Embryonic facial prominence (tissue), 1 donor: Measurements from ENCODE around the gene LMNTD1.
A peak's percentile ranks its signal among the peaks of the same experiment; 100 is the strongest.
"Not testable (repeated sequence)": the region's sequence is repeated elsewhere in the genome, so short reads cannot be mapped to it uniquely, and the experiment has no call there.

Experiments
- DNase-seq: peaks from one replicate; pipeline ENCODE4 v3.0.0-alpha.2; 2016; ENCODE audit errors: extremely low spot score

LMNTD1 gene

DNA sequence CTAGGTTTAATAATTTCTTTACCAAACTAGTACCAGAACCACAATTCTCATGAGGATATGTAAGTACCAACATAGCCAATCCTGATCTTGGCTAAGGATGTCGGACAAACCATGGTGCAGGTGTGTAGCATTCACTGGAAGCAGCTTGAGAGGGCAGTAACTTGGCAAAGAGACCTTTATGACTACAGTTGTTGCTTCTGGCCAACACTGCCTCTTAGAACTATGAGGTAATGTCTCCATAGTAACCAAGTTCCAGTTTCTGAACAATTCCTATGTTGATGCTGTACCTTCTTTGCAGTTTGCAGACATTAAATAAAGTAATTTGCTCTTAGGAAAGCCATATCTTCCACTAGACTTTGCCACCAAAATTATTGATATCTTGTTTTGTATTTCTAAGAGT is at the start of gene LMNTD1:
TSS of gene LMNTD1 (minus strand) at position 186 of the 400 bp plus-strand sequence. CDS start 324 bp downstream, outside the sequence.
- no peak for DNase-seq

DNA sequence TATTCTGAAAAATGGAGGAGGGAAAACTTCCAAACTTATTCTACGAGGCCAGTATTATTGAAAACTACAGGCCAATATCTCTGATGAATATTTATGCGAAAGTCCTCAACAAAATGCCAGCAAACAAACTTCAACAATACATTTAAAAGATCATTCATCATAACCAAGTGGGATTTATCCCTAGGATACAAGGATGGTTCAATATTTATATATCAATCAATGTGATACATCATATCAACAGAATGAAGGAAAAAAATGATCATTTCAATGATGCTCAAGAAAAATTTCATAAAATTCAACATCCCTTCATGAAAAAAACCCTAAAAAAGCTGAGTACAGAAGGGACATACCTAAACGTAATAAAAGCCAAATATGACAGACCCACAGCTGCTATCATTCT is 45.9 kb upstream of the LMNTD1 start:
- no peak for DNase-seq

GRCh38 chr12:25595496-25595895 is 42.4 kb upstream of the LMNTD1 start:
- not testable (repeated sequence) for DNase-seq

DNA sequence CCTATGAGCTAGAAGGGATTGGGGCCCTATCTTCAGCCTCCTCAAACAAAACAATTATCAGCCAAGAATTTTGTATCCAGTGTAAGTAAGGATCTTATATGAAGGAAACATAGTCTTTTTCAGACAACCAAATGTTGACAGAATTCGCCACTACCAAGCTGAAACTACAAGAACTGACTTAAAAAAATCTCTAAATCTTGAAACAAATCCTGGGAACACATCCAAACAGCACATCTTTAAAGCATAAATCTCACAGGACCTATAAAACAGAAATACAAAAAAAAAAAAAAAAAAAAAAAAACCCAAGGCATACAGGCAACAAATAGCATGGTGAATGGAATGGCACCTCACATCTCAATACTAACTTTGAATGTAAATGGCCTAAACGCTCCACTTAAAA is 41.3 kb upstream of the LMNTD1 start:
- DNase-seq: no peak

- DNase-seq: no peak
Observed at GRCh38 chr12:25592725-25593495, 39.8 kb upstream of the LMNTD1 start.

GRCh38 chr12:25591144-25591543 is 38.1 kb upstream of the LMNTD1 start:
- no peak for DNase-seq

DNA sequence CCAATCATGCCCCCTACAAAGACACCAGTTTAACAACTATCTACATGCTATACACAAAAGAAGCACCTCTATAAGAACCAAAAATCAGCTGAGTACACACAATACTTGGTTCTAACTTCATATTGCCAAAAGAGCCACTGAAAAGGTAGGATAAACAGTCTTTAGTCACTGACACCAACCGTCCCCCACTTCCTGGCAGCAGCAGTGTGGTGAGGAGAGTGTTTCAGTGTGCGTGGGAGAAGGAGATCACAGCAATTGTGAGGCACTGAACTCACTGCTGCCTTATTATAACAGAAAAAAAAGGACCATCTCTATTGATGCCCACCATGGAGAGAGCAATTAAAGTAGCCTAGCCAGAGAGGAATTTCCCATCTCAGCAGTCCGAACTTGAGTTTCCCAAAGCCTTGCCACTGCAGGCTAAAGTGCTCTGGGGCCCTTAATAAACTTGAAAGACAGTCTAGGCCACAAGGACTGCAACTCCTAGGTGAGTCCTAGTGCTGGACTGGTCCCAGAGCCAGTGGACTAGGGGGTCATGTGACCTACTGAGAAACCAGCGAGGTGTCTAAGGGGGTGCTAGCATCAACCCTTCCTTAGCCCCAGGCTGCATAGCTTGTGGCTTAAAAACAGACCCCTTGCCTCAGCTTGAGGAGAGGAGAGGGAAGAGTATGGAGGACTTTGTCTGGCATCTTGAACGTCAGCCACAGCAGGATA is 37.1 kb upstream of the LMNTD1 start:
- DNase-seq: no peak

GRCh38 chr12:25587346-25587745 is 34.3 kb upstream of the LMNTD1 start:
- no peak for DNase-seq

DNA sequence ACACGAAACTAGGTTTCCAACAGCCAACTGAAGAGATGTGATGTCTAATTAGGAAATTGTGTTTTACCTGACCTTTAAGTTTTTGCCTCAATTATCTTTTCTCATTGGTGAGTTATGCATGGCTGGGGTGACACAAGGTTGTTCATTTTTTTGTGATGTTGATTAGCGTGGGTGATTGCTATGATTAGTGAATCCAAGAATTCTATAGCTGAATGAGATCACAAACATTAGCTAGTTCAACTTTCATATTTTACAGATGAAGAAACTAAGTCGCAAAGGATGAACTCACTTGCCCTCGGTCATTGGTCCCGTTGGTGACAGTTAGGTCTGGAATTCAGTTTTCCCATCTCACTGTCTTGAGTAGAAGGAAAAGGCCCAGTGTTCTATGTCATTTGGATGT is 32.6 kb upstream of the LMNTD1 start:
- DNase-seq: no peak

DNA sequence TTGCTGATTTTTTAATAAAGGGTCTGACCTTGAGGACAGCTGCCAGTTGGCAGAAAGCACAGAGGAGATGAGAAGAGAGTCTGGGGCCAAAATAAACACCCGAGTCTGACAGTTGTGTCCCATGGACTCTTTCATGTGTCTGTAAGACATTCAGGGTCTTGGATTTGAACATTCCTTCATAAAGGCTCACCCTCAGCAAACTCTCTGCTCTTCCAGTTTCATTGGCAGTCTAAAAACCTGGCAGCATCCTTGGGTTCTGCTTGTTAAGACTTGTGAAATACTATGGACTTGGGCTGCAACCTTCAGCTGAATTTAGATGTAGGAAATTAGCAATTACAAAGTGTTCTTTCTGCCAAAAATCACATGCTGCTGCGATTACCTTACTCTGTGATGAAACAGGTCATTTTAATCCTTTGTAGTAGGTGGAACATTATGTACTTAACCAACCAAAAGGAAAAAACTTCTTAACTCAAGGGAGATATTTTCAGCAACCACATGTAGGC is 32.0 kb upstream of the LMNTD1 start:
- DNase-seq: peak; percentile 46

DNA sequence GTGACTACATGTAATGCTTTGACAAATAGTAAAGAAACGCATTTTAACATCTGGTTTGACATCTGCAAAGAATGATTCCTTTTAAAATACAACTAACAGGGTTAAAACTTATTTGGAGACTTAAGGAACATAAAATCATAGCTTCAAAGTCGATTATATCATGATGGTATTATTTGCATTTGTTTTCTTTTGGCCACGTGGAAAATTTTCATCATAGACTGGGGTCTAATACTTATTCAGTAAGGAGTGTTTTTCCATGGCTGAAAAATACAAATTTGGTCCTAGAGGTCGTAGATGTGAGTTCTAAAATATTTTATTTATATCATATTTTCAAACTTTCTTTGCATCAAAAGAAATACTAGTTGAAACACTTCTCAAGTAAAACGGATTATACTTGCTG is 31.5 kb upstream of the LMNTD1 start:
- DNase-seq: no peak

- DNase-seq: no peak
Observed at GRCh38 chr12:25583545-25583944, 30.5 kb upstream of the LMNTD1 start.

GRCh38 chr12:25581067-25581466 is 28.0 kb upstream of the LMNTD1 start:
- no peak for DNase-seq

- no peak for DNase-seq
Observed at GRCh38 chr12:25578411-25579143, 25.5 kb upstream of the LMNTD1 start.

DNA sequence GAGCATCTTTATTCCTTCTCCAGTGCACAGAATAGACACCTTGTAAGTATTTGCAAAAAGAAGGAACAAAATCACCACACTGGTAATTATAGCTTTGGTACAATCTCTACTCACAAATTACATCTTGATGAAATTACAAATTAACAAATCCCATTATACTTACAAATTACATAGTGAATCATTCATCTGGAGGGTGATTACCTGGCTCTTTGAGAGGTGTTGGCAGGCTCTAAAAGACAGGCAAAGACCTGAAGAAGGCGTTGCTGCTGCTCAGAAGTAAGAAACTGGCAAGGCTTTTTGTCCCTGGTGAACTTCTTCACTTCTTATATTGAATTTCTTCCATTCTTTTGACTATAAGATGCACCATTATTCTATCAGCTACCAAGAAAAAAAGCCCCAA is 21.7 kb upstream of the LMNTD1 start:
- DNase-seq: no peak

GRCh38 chr12:25573346-25573745 is 20.3 kb upstream of the LMNTD1 start:
- no peak for DNase-seq

- DNase-seq: no peak
Observed at GRCh38 chr12:25570418-25570817, 17.3 kb upstream of the LMNTD1 start.

GRCh38 chr12:25566202-25566949 is 13.3 kb upstream of the LMNTD1 start:
- no peak for DNase-seq

DNA sequence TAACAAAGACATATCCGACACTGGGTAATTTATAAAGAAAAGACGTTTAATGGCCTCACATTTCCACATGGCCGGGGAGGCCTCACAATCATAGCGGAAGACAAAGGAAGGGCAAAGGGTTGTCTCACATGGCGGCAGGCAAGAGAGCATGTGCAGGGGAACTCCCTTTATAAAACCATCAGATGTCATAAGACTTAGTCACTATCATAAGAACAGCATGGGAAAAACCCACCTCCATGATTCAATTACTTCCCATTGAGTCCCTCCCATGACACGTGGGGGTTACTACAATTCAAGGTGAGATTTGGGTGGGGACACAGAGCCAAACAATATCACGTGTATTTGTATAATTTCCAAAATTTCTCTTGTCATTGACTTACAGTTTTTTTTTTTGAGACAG is 5.5 kb upstream of the LMNTD1 start:
- DNase-seq: no peak

- DNase-seq: no peak
Observed at GRCh38 chr12:25557830-25558436, 4.8 kb upstream of the LMNTD1 start.

GRCh38 chr12:25556153-25556552 is 3.1 kb upstream of the LMNTD1 start:
- DNase-seq: no peak
